Activated naive CD4-positive, alpha-beta T cell treated with anti-CD3 and anti-CD28 coated beads for 36 hours (primary cell): Measurements from ENCODE around the gene SREBF1. TPM values are rescaled to one million over a fixed set of nuclear protein-coding genes. Genes with fewer than 3 reads are reported as not detected.
"Not testable (repeated sequence)": the region's sequence is repeated elsewhere in the genome, so short reads cannot be mapped to it uniquely, and the experiment has no call there.

Experiments used
- CTCF ChIA-PET: fragments of 350-600 bp; sonication (Branson Sonifier 250); formaldehyde crosslinking; loops from one replicate; lab custom pipeline; 2021; ENCODE audit warnings: antibody characterized with exemption; lab: Charles Lee
- DNase-seq: peaks from one replicate; pipeline ENCODE4 v3.0.0-alpha.2; 2020
- H3K27ac Mint-ChIP-seq: one replicate; pipeline ENCODE4 v1.8.0; 2021; ENCODE audit warnings: mild to moderate bottlenecking, mixed read lengths
- H3K27me3 Mint-ChIP-seq: one replicate; pipeline ENCODE4 v1.8.0; 2021; ENCODE audit warnings: low read depth, mixed read lengths
- H3K36me3 Mint-ChIP-seq: one replicate; pipeline ENCODE4 v1.8.0; 2021; ENCODE audit warnings: low read depth, mixed read lengths
- H3K4me1 Mint-ChIP-seq: one replicate; pipeline ENCODE4 v1.8.0; 2021; ENCODE audit warnings: low read depth, mixed read lengths
- H3K4me3 Mint-ChIP-seq: one replicate; pipeline ENCODE4 v1.8.0; 2021; ENCODE audit warnings: mild to moderate bottlenecking, moderate library complexity, mixed read lengths
- H3K9me3 Mint-ChIP-seq: one replicate; pipeline ENCODE4 v1.8.0; 2021; ENCODE audit warnings: mixed read lengths
- intact Hi-C: fragments of 100-400 bp; cut with micrococcal nuclease; formaldehyde crosslinking; loops from one replicate; pipeline ENCODE4 v1.15.1; 2023
- total RNA-seq, 2 experiments: library from RNA; stranded (reverse); gene quantifications; one replicate each; pipeline ENCODE4 v1.2.3, GENCODE V29; 2021

The SREBF1 gene
- total RNA-seq, 2 experiments from 2014 or later: 79.3 to 84.9 TPM

- peak overlapping the region; percentile 18 for H3K27ac Mint-ChIP-seq
- H3K9me3 Mint-ChIP-seq: no peaks in the 10 kb centered on the region
- no peak overlapping the region for H3K4me3 Mint-ChIP-seq
- H3K36me3 Mint-ChIP-seq: peaks cover 30% of the 10 kb centered on the region
- CTCF ChIA-PET: interaction anchor here (0.7 to 5.9 kb wide), 14 partner anchors 9 to 147 kb away, joined by 3 to 76 read pairs (median 4); no protein-coding TSS in a partner anchor
- H3K4me1 Mint-ChIP-seq: peaks cover 10% of the 10 kb centered on the region
- intact Hi-C loops: loop anchor here (1.0 to 5.0 kb wide), 4 partner anchors 48 to 220 kb away; partner anchors contain the start of gene RAI1
- no peaks in the 10 kb centered on the region for H3K27me3 Mint-ChIP-seq
- peak; percentile 72 for DNase-seq
Measured at GRCh38 chr17:17812211-17813054, 24.4 kb downstream of the SREBF1 start.

GRCh38 chr17:17811381-17812210, 25.2 kb downstream of the SREBF1 start:
- H3K27me3 Mint-ChIP-seq: no peaks in the 10 kb centered on the region
- H3K9me3 Mint-ChIP-seq: no peaks in the 10 kb centered on the region
- no peak overlapping the region for H3K4me3 Mint-ChIP-seq
- peaks cover 10% of the 10 kb centered on the region for H3K4me1 Mint-ChIP-seq
- H3K27ac Mint-ChIP-seq: peak overlapping the region; percentile 21
- H3K36me3 Mint-ChIP-seq: peaks cover 25% of the 10 kb centered on the region
- intact Hi-C loops: loop anchor here (1.0 to 5.0 kb wide), 4 partner anchors 49 to 221 kb away; partner anchors contain the start of gene RAI1
- no peak for DNase-seq
- CTCF ChIA-PET: interaction anchor here (0.6 to 5.9 kb wide), 12 partner anchors 10 to 1228 kb away, joined by 3 to 76 read pairs (median 4); no protein-coding TSS in a partner anchor

DNA sequence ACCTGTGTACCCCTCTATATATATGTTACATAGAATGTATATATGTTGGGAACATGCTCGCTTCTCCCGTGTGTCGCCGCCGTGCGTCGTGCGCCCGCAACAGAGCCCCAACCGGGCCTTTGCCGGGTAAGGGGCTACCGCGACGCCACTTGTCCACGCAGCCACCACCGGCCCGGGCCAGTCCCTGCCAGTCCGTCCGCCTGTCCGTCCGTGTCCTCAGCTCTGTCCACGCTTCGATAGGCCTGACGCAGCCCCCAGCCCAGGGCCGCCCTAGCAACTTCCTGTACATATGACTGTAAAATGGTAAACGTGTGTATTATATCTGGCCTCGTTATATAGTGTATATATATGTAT, 25.9 kb downstream of the SREBF1 start:
- no peak overlapping the region for H3K27ac Mint-ChIP-seq
- no peak for DNase-seq
- CTCF ChIA-PET: interaction anchor here (0.7 to 5.9 kb wide), 4 partner anchors 9 to 108 kb away, joined by 3 to 76 read pairs (median 30); no protein-coding TSS in a partner anchor
- H3K4me1 Mint-ChIP-seq: peaks cover 10% of the 10 kb centered on the region
- H3K36me3 Mint-ChIP-seq: peaks cover 23% of the 10 kb centered on the region
- H3K4me3 Mint-ChIP-seq: no peak overlapping the region
- H3K9me3 Mint-ChIP-seq: no peaks in the 10 kb centered on the region
- intact Hi-C loops: loop anchor here (5.0 kb wide), 1 partner anchor 129 kb away; the partner anchor contains the start of gene RAI1
- H3K27me3 Mint-ChIP-seq: no peaks in the 10 kb centered on the region

DNA sequence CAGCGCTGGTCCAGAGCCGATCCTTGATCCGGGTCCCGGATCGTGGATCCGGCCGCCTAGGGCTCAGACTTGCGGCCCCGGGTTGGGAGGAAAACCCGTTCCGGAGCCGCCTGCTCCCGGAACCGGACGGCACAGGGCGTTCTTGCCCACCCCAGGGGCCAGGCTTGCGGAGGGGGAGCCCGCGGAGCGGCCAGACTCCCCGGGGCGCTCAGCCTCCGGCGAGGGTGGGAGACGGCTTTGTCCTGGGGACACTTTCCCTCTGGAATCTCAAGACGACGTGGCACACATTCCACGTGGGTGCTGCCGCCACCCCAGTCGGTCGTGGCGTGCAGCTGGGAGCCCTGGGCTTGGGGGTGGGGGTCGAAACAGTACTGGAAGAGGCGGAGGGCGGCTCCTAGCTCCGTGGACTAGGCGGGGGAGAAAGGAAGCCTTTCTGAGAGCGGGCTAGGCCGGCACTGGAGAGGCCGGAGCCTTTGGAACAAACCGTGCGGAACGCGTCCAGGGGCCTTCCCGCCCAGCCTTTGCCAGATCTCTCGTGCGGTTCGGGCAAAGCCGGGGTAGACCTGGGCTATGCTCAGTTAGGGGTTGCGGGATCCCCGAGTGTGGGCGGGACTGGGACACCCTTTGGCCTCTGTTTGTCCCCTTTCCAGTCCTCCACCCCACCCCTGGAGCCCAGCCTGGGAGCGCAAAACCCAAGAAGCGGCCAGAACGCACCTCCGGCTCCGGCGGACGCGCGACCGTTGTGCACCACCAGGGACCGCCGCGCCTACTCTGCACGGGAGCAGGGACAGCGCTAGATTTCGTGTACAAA, 26.5 kb downstream of the SREBF1 start:
- CTCF ChIA-PET: interaction anchor here (5.2 to 5.9 kb wide), 2 partner anchors 46 to 51 kb away, joined by 55 to 76 read pairs; no protein-coding TSS in a partner anchor
- DNase-seq: no peak
- peaks cover 20% of the 10 kb centered on the region for H3K36me3 Mint-ChIP-seq
- H3K27ac Mint-ChIP-seq: no peak overlapping the region
- H3K27me3 Mint-ChIP-seq: no peaks in the 10 kb centered on the region
- H3K4me1 Mint-ChIP-seq: peaks cover 10% of the 10 kb centered on the region
- intact Hi-C loops: loop anchor here (5.0 kb wide), 1 partner anchor 128 kb away; the partner anchor contains the start of gene RAI1
- no peaks in the 10 kb centered on the region for H3K9me3 Mint-ChIP-seq
- H3K4me3 Mint-ChIP-seq: no peak overlapping the region

DNA sequence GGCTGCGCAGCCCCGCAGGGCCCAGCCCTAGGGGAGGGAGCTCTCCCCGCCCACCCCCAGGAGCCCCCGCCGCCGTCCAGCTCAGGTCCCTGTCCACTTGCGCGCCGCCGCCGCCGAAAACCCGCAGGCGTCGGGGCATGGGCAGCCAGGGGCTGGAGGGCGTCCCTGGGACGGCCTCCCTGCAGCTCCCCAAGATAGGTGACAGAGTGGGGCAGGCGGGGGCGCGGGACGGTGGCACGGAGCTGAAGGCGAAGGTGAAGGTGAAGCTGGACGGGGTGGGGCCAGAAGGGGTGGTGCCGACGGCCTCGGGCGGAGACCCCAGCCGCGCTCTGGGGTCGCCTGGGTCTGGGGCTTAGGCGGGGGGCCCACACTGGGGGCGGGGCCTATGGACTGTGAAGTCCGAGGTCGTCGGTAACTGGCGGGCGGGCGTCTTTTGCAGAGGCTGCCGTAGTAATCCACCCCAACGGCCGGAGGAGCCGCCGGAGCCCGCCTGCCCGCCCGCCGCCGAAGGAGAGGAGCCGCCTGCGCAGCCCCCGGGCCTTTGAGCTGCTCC, 27.2 kb downstream of the SREBF1 start:
- no peaks in the 10 kb centered on the region for H3K27me3 Mint-ChIP-seq
- H3K9me3 Mint-ChIP-seq: no peaks in the 10 kb centered on the region
- CTCF ChIA-PET: interaction anchor here (1.0 to 1.1 kb wide), 2 partner anchors 46 to 128 kb away, joined by 3 to 7 read pairs; no protein-coding TSS in a partner anchor
- no peak overlapping the region for H3K27ac Mint-ChIP-seq
- intact Hi-C loops: loop anchor here (5.0 kb wide), 1 partner anchor 127 kb away; the partner anchor contains the start of gene RAI1
- peaks cover 10% of the 10 kb centered on the region for H3K4me1 Mint-ChIP-seq
- H3K4me3 Mint-ChIP-seq: no peak overlapping the region
- H3K36me3 Mint-ChIP-seq: peaks cover 17% of the 10 kb centered on the region
- no peak for DNase-seq

DNA sequence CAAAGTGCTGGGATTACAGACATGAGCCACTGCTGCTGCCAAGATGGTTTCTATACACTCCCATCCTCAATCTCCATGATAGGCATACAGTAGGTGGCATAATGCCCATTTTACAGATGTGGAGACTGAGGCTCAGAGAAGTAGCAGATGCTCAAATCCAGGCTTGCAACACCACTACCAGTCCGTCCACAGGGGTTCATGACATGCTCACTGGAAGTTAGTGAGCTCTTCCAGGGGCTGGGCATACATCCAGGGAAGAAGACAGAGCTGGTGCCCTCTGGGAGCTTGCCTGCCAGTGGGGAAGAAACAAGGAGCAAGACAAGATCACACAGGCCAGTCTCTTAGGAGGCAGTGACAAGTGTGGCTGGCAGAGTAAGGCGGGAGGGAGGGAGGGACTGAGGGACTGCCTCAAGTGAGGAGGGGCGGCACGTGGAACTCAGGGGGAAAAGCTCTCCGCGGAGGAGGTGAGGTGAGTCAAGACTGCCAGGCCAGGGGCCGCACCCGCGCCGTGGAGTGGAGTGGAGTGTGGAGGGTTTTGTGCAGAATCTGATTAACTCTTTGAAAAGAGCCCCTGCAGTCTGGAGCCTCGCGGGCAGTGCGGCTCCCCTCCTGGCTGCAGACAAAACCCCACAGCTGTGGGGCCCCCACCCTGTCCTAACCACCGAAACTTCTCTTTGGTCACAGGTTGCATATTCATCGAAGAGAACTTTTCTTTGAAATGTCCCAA, 27.9 kb downstream of the SREBF1 start:
- Mint-ChIP-seq H3K4me3 (no peak overlapping the region), H3K9me3 (no peaks in the 10 kb centered on the region), H3K27ac (no peak overlapping the region), H3K36me3 (peaks cover 15% of the 10 kb centered on the region), H3K4me1 (peaks cover 10% of the 10 kb centered on the region), H3K27me3 (no peaks in the 10 kb centered on the region)
- no peak for DNase-seq
- CTCF ChIA-PET: interaction anchor here (1.0 to 1.1 kb wide), 2 partner anchors 46 to 127 kb away, joined by 3 to 7 read pairs; no protein-coding TSS in a partner anchor
- intact Hi-C loops: no loop called here

GRCh38 chr17:17808200-17808599, 28.6 kb downstream of the SREBF1 start:
- CTCF ChIA-PET, H3K9me3 Mint-ChIP-seq, H3K4me3 Mint-ChIP-seq, H3K27ac Mint-ChIP-seq, DNase-seq, intact Hi-C loops, H3K27me3 Mint-ChIP-seq: not testable (repeated sequence)
- Mint-ChIP-seq H3K36me3 (peaks cover 16% of the 10 kb centered on the region), H3K4me1 (peaks cover 10% of the 10 kb centered on the region)

- Mint-ChIP-seq H3K36me3 (peaks cover 11% of the 10 kb centered on the region), H3K9me3 (no peaks in the 10 kb centered on the region), H3K4me1 (peaks cover 7% of the 10 kb centered on the region), H3K4me3 (no peak overlapping the region), H3K27ac (no peak overlapping the region), H3K27me3 (no peaks in the 10 kb centered on the region)
- no peak for DNase-seq
- CTCF ChIA-PET: no interaction called here
- intact Hi-C loops: no loop called here
Measured at GRCh38 chr17:17807440-17807839, 29.3 kb downstream of the SREBF1 start.

GRCh38 chr17:17806611-17807274, 30.0 kb downstream of the SREBF1 start:
- Mint-ChIP-seq H3K9me3 (no peaks in the 10 kb centered on the region), H3K27me3 (no peaks in the 10 kb centered on the region), H3K4me1 (peaks cover 3% of the 10 kb centered on the region), H3K36me3 (peaks cover 9% of the 10 kb centered on the region), H3K4me3 (no peak overlapping the region), H3K27ac (no peak overlapping the region)
- CTCF ChIA-PET: interaction anchor here (1.0 to 1.3 kb wide), 2 partner anchors 21 to 54 kb away, joined by 3 to 4 read pairs; no protein-coding TSS in a partner anchor
- intact Hi-C loops: no loop called here
- no peak for DNase-seq

- peaks cover 9% of the 10 kb centered on the region for H3K36me3 Mint-ChIP-seq
- H3K4me3 Mint-ChIP-seq: no peak overlapping the region
- H3K9me3 Mint-ChIP-seq: no peaks in the 10 kb centered on the region
- no peak overlapping the region for H3K27ac Mint-ChIP-seq
- no peaks in the 10 kb centered on the region for H3K27me3 Mint-ChIP-seq
- no peak for DNase-seq
- intact Hi-C loops: no loop called here
- no peaks in the 10 kb centered on the region for H3K4me1 Mint-ChIP-seq
- CTCF ChIA-PET: interaction anchor here (1.0 to 1.3 kb wide), 2 partner anchors 21 to 54 kb away, joined by 3 to 4 read pairs; no protein-coding TSS in a partner anchor
Measured at GRCh38 chr17:17806035-17806434, 30.8 kb downstream of the SREBF1 start.
